NT2/D1 (cell line): Measurements from ENCODE around the gene AGMO.
A peak's percentile ranks its signal among the peaks of the same experiment; 100 is the strongest.
"Not testable (repeated sequence)": the region's sequence is repeated elsewhere in the genome, so short reads cannot be mapped to it uniquely, and the experiment has no call there.

Experiments used
- DNase-seq: peaks from one replicate; pipeline ENCODE4 v3.0.0-alpha.2; 2011; ENCODE audit warnings: low read depth, low spot score
- H3K27me3 ChIP-seq: 2 replicates; pipeline ENCODE4 v1.6.0; 2011; ENCODE audit warnings: mild to moderate bottlenecking; ENCODE audit not compliant: insufficient read length, insufficient read depth
- H3K36me3 ChIP-seq: 2 replicates; pipeline ENCODE4 v1.6.1; 2011; ENCODE audit warnings: mild to moderate bottlenecking, low read length, mixed read lengths; ENCODE audit not compliant: insufficient read depth, insufficient read length
- H3K4me1 ChIP-seq: 2 replicates; pipeline ENCODE4 v1.5.1; 2011; ENCODE audit not compliant: insufficient read depth, insufficient read length
- H3K4me3 ChIP-seq: 2 replicates; pipeline ENCODE4 v1.5.1; 2011; ENCODE audit warnings: low read depth; ENCODE audit not compliant: insufficient read length
- H3K9ac ChIP-seq: 2 replicates; pipeline ENCODE4 v1.6.0; 2011; ENCODE audit warnings: low read depth; ENCODE audit not compliant: insufficient read length
- H3K9me3 ChIP-seq: 2 replicates; pipeline ENCODE4 v1.5.1; 2011; ENCODE audit warnings: mild to moderate bottlenecking, low read length; ENCODE audit not compliant: insufficient read depth
- SUZ12 ChIP-seq: IDR thresholded peaks from 2 replicates; pipeline ENCODE4 v1.6.1; 2011; ENCODE audit not compliant: insufficient read length, insufficient read depth; ENCODE audit errors: extremely low read depth
- YY1 ChIP-seq: IDR thresholded peaks from 2 replicates; pipeline ENCODE4 v1.6.1; 2011; ENCODE audit not compliant: insufficient read length, insufficient read depth
- ZNF274 ChIP-seq: IDR thresholded peaks from 2 replicates; pipeline ENCODE4 v1.6.1; 2011; ENCODE audit warnings: mild to moderate bottlenecking, low read depth, low read length

AGMO gene

GRCh38 chr7:15524077-15524476 lies 37.7 kb downstream of the AGMO start:
- H3K9ac ChIP-seq = no peak overlapping the region
- no peak overlapping the region for H3K4me3 ChIP-seq
- no peaks in the 10 kb centered on the region for H3K36me3 ChIP-seq
- H3K9me3 ChIP-seq = no peaks in the 10 kb centered on the region
- no peaks in the 10 kb centered on the region for H3K4me1 ChIP-seq
- no peak for DNase-seq
- no peak for TF ChIP-seq ZNF274
- TF ChIP-seq YY1 = no peak
- no peak for TF ChIP-seq SUZ12
- H3K27me3 ChIP-seq = no peaks in the 10 kb centered on the region

- not testable (repeated sequence) for H3K27me3 ChIP-seq, H3K9ac ChIP-seq, H3K36me3 ChIP-seq, H3K4me3 ChIP-seq, H3K9me3 ChIP-seq, H3K4me1 ChIP-seq
- DNase-seq = peak; percentile 20
Measured at GRCh38 chr7:15517865-15518264, 44.0 kb downstream of the AGMO start.

- Histone ChIP-seq H3K9me3 (no peaks in the 10 kb centered on the region), H3K9ac (no peak overlapping the region), H3K36me3 (no peaks in the 10 kb centered on the region), H3K4me1 (peaks cover 5% of the 10 kb centered on the region), H3K27me3 (no peaks in the 10 kb centered on the region), H3K4me3 (no peak overlapping the region)
- TF ChIP-seq ZNF274 (no peak), SUZ12 (no peak), YY1 (no peak)
- no peak for DNase-seq
Measured at GRCh38 chr7:15515252-15515651, 46.6 kb downstream of the AGMO start.

GRCh38 chr7:15508258-15508657 lies 53.6 kb downstream of the AGMO start:
- no peaks in the 10 kb centered on the region for H3K27me3 ChIP-seq
- no peak overlapping the region for H3K9ac ChIP-seq
- H3K4me3 ChIP-seq = no peak overlapping the region
- H3K36me3 ChIP-seq = no peaks in the 10 kb centered on the region
- no peak for TF ChIP-seq SUZ12
- no peak for TF ChIP-seq ZNF274
- TF ChIP-seq YY1 = no peak
- DNase-seq = no peak
- H3K9me3 ChIP-seq = no peaks in the 10 kb centered on the region
- H3K4me1 ChIP-seq = no peaks in the 10 kb centered on the region

- no peak for DNase-seq
Measured at GRCh38 chr7:15507708-15508107, 54.1 kb downstream of the AGMO start.

GRCh38 chr7:15507171-15507570 lies 54.6 kb downstream of the AGMO start:
- Histone ChIP-seq H3K4me3 (no peak overlapping the region), H3K36me3 (no peaks in the 10 kb centered on the region), H3K27me3 (no peaks in the 10 kb centered on the region), H3K9ac (no peak overlapping the region), H3K9me3 (no peaks in the 10 kb centered on the region), H3K4me1 (no peaks in the 10 kb centered on the region)
- DNase-seq = no peak
- TF ChIP-seq ZNF274 = no peak
- no peak for TF ChIP-seq SUZ12
- no peak for TF ChIP-seq YY1

More at GRCh38 chr7:15507708-15508107, 54.1 kb downstream of the AGMO start:
- H3K4me1 ChIP-seq = no peaks in the 10 kb centered on the region
- TF ChIP-seq SUZ12 (no peak), YY1 (no peak), ZNF274 (no peak)
- no peaks in the 10 kb centered on the region for H3K36me3 ChIP-seq
- H3K9ac ChIP-seq = no peak overlapping the region
- H3K27me3 ChIP-seq = no peaks in the 10 kb centered on the region
- no peak overlapping the region for H3K4me3 ChIP-seq
- no peaks in the 10 kb centered on the region for H3K9me3 ChIP-seq

GRCh38 chr7:15505761-15506160 lies 56.1 kb downstream of the AGMO start:
- H3K4me1 ChIP-seq = no peaks in the 10 kb centered on the region
- H3K4me3 ChIP-seq = no peak overlapping the region
- TF ChIP-seq YY1 = no peak
- no peak for TF ChIP-seq ZNF274
- H3K9ac ChIP-seq = no peak overlapping the region
- H3K27me3 ChIP-seq = no peaks in the 10 kb centered on the region
- no peaks in the 10 kb centered on the region for H3K9me3 ChIP-seq
- no peaks in the 10 kb centered on the region for H3K36me3 ChIP-seq
- no peak for DNase-seq

GRCh38 chr7:15504351-15504750 lies 57.5 kb downstream of the AGMO start:
- DNase-seq = no peak
- no peaks in the 10 kb centered on the region for H3K36me3 ChIP-seq
- no peak for TF ChIP-seq YY1
- TF ChIP-seq SUZ12 = no peak
- no peak for TF ChIP-seq ZNF274

More at GRCh38 chr7:15504351-15504750, 57.5 kb downstream of the AGMO start:
- no peaks in the 10 kb centered on the region for H3K9me3 ChIP-seq
- H3K4me1 ChIP-seq = no peaks in the 10 kb centered on the region
- no peak overlapping the region for H3K4me3 ChIP-seq
- no peaks in the 10 kb centered on the region for H3K27me3 ChIP-seq
- no peak overlapping the region for H3K9ac ChIP-seq
